H1 (cell line): ENCODE results near the gene TTC28. TPM values are rescaled to one million over a fixed set of nuclear protein-coding genes. Genes with fewer than 3 reads are reported as not detected.

Experiments
- ATF2 ChIP-seq: IDR thresholded peaks from 2 replicates; pipeline ENCODE4 v1.6.1; 2012; ENCODE audit warnings: low read length, inconsistent platforms
- HDAC2 ChIP-seq, 2 experiments: fragments of 300-600 bp in 1 of 2; sonication (generic) in 1 of 2; IDR thresholded peaks; 2 replicates each; pipeline ENCODE4 v1.6.1; 2011 to 2012; ENCODE audit warnings: low read depth in 2 of 2, low read length in 2 of 2, mild to moderate bottlenecking in 2 of 2, moderate library complexity in 2 of 2, borderline replicate concordance in 1 of 2, inconsistent platforms in 1 of 2
- polyA plus RNA-seq, 7 experiments: library from polyadenylated mRNA; depleted of rRNA in 3 of 7; stranded (reverse) in 5 of 7; unstranded in 2 of 7; fragments of >200 nt in 5 of 7; fragments of 200-250 nt in 2 of 7; gene quantifications; 1 replicate in 5 of 7; 2 replicates in 1 of 7; 4 replicates in 1 of 7; pipeline versions ENCODE4 v1.2.1 to v1.2.3, GENCODE V29; 2011 to 2013; ENCODE audit warnings: missing spikeins in 2 of 7, mixed read lengths in 2 of 7
- total RNA-seq: library from RNA; stranded (reverse); fragmentation: NEBNext Ultra II Directional; extraction: Animal tissue kit (Norgen Biotek cat#: 25700); gene quantifications from 2 replicates; pipeline ENCODE4 v1.2.1, GENCODE V29; 2021

TTC28 gene
- total and polyA plus RNA-seq, 2 of the 8 experiments (the other 6 are each of a cell fraction or from before 2014, with no cell fraction given) = 2.6 to 12.6 TPM

- TF ChIP-seq ATF2 (no peak), HDAC2 (IDR thresholded peaks at IDR 0.05; ENCODE audit: borderline replicate concordance in 1 of 2, low read depth in 2 of 2, low read length in 2 of 2) (no peak)
Measured at GRCh38 chr22:28009272-28009827, 670.3 kb downstream of the TTC28 start (continued).
